Gastroesophageal sphincter (tissue), 3 donors: ENCODE results near the gene BCKDHA.

Experiments used
- POLR2A ChIP-seq, 2 donors: fragments of 450-650 bp; IDR thresholded peaks; one replicate each; pipeline ENCODE4 v1.6.1; 2017; ENCODE audit warnings: antibody characterized with exemption in 2 of 2, mild to moderate bottlenecking in 2 of 2, moderate library complexity in 1 of 2
- POLR2AphosphoS5 ChIP-seq: sonication (generic); formaldehyde crosslinking; IDR thresholded peaks from one replicate; pipeline ENCODE4 v1.6.1; 2017; ENCODE audit warnings: antibody characterized with exemption
- TF ChIP-seq, protein P1 (sequence below), 4 experiments: fragments of 200-600 bp in 2 of 4; fragments of 450-650 bp in 2 of 4; sonication (generic) in 1 of 4; IDR thresholded peaks; one replicate each; pipeline ENCODE4 v1.5.1; 2017 to 2019; ENCODE audit warnings: antibody characterized with exemption in 4 of 4, mild to moderate bottlenecking in 2 of 4, moderate library complexity in 2 of 4

GRCh38 chr19:41357746-41358145 is 39.9 kb upstream of the BCKDHA start:
- no peak for TF ChIP-seq POLR2AphosphoS5
- TF ChIP-seq, protein P1, sequence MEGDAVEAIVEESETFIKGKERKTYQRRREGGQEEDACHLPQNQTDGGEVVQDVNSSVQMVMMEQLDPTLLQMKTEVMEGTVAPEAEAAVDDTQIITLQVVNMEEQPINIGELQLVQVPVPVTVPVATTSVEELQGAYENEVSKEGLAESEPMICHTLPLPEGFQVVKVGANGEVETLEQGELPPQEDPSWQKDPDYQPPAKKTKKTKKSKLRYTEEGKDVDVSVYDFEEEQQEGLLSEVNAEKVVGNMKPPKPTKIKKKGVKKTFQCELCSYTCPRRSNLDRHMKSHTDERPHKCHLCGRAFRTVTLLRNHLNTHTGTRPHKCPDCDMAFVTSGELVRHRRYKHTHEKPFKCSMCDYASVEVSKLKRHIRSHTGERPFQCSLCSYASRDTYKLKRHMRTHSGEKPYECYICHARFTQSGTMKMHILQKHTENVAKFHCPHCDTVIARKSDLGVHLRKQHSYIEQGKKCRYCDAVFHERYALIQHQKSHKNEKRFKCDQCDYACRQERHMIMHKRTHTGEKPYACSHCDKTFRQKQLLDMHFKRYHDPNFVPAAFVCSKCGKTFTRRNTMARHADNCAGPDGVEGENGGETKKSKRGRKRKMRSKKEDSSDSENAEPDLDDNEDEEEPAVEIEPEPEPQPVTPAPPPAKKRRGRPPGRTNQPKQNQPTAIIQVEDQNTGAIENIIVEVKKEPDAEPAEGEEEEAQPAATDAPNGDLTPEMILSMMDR (IDR thresholded peaks at IDR 0.05) = no peak
- TF ChIP-seq POLR2A (IDR thresholded peaks at IDR 0.05) = no peak
